Nephron (organoid): ENCODE data around the gene KRT20.
"Not testable (repeated sequence)": the region's sequence is repeated elsewhere in the genome, so short reads cannot be mapped to it uniquely, and the experiment has no call there.

ENCODE experiments used
- H3K27ac Mint-ChIP-seq, 3 experiments: 2 replicates each; pipeline ENCODE4 v1.8.0; 2020; ENCODE audit warnings: mixed read lengths in 3 of 3, mild to moderate bottlenecking in 2 of 3, moderate library complexity in 1 of 3
- H3K27me3 Mint-ChIP-seq: 2 replicates; pipeline ENCODE4 v1.8.0; 2021; ENCODE audit warnings: low read depth, mild to moderate bottlenecking, moderate library complexity, mixed read lengths
- H3K36me3 Mint-ChIP-seq: 2 replicates; pipeline ENCODE4 v1.8.0; 2020; ENCODE audit warnings: low read depth, mixed read lengths
- H3K4me1 Mint-ChIP-seq: 2 replicates; pipeline ENCODE4 v1.8.0; 2020; ENCODE audit warnings: mixed read lengths
- H3K4me3 Mint-ChIP-seq, 3 experiments: 2 replicates each; pipeline ENCODE4 v1.8.0; 2020; ENCODE audit warnings: mild to moderate bottlenecking in 3 of 3, mixed read lengths in 3 of 3, moderate library complexity in 2 of 3
- H3K9me3 Mint-ChIP-seq: 2 replicates; pipeline ENCODE4 v1.8.0; 2020; ENCODE audit warnings: mixed read lengths
- TF ChIP-seq, protein P1 (sequence below), 3 experiments: fragments of 200-600 bp; sonication (generic); IDR thresholded peaks; one replicate each; pipeline ENCODE4 v1.5.0; 2021; ENCODE audit warnings: antibody characterized with exemption in 3 of 3; ENCODE audit not compliant: unreplicated experiment in 3 of 3

The KRT20 gene

DNA sequence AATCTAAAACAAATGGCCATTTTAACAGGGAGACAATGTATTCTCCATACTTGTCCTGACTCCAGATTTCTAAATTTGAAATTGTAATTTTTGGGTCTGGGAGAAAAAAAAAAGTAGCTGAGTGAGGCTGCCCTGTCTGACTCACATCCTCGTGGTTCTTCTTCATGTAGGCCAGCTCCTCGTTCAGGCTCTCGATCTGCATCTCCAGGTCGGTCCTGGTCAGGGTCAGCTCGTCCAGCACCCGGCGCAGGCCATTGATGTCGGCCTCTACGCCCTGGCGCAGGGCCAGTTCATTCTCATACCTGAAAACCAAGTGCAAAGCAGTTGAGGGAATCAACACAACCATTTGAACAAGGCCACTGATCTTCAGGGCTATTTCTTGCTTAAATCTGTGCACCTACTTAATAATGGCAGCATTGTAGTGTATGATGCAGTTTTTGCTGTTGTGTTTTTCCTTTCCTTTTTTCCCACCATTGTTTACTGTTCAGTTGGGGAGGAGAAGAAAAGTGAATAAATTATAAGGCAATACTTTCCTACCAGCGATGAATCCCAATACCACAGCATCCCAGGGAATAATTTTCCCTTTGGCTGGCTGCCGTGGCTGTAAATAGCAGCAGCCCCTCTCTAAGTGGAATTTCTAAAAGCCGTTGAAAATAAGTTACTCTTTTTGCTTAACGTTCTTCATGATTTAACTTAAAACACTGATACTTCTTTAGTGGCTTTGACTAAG lies 20.2 kb downstream of the KRT20 start:
- H3K4me1 Mint-ChIP-seq, result peaks cover 2% of the 10 kb centered on the region
- H3K4me3 Mint-ChIP-seq, result no peak overlapping the region
- TF ChIP-seq, protein P1, sequence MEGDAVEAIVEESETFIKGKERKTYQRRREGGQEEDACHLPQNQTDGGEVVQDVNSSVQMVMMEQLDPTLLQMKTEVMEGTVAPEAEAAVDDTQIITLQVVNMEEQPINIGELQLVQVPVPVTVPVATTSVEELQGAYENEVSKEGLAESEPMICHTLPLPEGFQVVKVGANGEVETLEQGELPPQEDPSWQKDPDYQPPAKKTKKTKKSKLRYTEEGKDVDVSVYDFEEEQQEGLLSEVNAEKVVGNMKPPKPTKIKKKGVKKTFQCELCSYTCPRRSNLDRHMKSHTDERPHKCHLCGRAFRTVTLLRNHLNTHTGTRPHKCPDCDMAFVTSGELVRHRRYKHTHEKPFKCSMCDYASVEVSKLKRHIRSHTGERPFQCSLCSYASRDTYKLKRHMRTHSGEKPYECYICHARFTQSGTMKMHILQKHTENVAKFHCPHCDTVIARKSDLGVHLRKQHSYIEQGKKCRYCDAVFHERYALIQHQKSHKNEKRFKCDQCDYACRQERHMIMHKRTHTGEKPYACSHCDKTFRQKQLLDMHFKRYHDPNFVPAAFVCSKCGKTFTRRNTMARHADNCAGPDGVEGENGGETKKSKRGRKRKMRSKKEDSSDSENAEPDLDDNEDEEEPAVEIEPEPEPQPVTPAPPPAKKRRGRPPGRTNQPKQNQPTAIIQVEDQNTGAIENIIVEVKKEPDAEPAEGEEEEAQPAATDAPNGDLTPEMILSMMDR (IDR thresholded peaks at IDR 0.05; ENCODE audit: unreplicated experiment in 3 of 3), result no peak
- H3K36me3 Mint-ChIP-seq, result no peaks in the 10 kb centered on the region
- no peak overlapping the region for H3K27ac Mint-ChIP-seq
- no peaks in the 10 kb centered on the region for H3K27me3 Mint-ChIP-seq
- no peaks in the 10 kb centered on the region for H3K9me3 Mint-ChIP-seq

DNA sequence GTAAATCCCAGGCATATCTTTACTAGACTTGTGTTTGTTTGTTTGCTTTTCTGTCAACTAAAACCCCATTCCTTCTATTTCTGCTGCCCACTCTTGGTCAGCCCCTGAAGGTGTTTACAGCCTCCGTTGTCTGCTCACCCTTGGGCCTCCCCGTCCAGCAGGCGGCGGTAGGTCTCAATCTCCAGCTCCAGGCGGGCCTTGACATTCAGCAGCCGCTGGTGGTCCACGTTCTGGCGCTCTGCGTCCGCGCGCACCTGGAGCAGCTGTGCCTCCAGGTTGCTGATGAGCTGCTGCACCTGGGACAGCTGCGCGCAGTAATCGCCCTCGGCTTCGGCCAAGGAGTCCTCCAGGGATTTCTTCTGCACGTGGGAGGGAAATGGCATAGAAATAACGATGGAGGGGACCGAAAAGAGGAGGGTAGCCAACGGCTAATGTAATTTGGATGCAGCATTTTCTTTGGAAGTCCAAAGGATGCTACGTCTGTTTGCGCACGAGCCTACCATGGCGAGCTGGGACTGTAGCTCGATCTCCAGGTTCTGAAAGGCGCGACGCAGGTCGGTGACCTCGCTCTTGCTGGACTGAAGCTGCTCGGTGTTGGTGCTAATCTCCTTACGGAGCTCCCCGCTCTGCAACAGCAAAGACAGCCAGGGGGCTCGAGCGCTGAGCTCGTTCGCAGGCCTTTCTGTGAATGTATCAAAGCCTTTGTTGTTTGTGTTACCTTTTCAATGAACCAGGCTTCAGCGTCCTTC lies 21.9 kb downstream of the KRT20 start:
- Mint-ChIP-seq H3K4me1 (peaks cover 11% of the 10 kb centered on the region), H3K27ac (no peak overlapping the region), H3K36me3 (no peaks in the 10 kb centered on the region), H3K27me3 (no peaks in the 10 kb centered on the region), H3K4me3 (no peak overlapping the region), H3K9me3 (no peaks in the 10 kb centered on the region)
- TF ChIP-seq, protein P1 (IDR thresholded peaks at IDR 0.05; ENCODE audit: unreplicated experiment in 3 of 3), result peak in 1 of 3 experiments; percentile 11

- Mint-ChIP-seq H3K27me3 (no peaks in the 10 kb centered on the region), H3K9me3 (no peaks in the 10 kb centered on the region), H3K27ac (peak overlapping the region in 2 of 3 experiments; percentile 3 to 47), H3K4me1 (peaks cover 24% of the 10 kb centered on the region), H3K4me3 (no peak overlapping the region), H3K36me3 (no peaks in the 10 kb centered on the region)
- TF ChIP-seq, protein P1 (IDR thresholded peaks at IDR 0.05; ENCODE audit: unreplicated experiment in 3 of 3), result no peak
These were observed 25.5 kb downstream of the KRT20 start for GRCh38 chr17:40859536-40859935.

GRCh38 chr17:40858667-40859066 lies 26.4 kb downstream of the KRT20 start:
- H3K4me3 Mint-ChIP-seq, H3K27me3 Mint-ChIP-seq, H3K9me3 Mint-ChIP-seq, H3K36me3 Mint-ChIP-seq: not testable (repeated sequence)
- H3K4me1 Mint-ChIP-seq, result peaks cover 24% of the 10 kb centered on the region
- peak overlapping the region; percentile 47 to 91 (median 67) for H3K27ac Mint-ChIP-seq

DNA sequence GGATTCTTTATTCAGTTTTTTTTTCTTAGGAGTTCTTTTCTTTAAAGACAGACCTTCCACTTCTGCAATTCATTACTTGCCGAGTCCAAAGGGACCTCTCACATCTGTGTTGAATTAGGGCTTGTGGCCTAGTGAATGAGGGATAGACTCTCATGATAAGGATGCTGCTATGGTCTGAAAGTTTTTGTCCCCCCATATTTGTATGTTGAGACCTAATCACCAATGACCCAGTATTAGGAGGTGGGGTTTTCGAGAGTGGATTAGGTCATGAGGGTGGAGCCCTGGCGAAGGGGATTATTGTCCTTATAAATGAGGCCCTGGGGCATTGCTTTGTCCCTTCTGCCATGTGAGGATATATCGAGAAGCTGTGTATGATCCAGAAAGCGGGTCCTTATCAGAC lies 27.5 kb downstream of the KRT20 start:
- Mint-ChIP-seq H3K9me3 (no peaks in the 10 kb centered on the region), H3K4me1 (peaks cover 24% of the 10 kb centered on the region), H3K27me3 (no peaks in the 10 kb centered on the region), H3K36me3 (no peaks in the 10 kb centered on the region), H3K4me3 (no peak overlapping the region), H3K27ac (peak overlapping the region; percentile 37 to 90 (median 81))
- TF ChIP-seq, protein P1 (IDR thresholded peaks at IDR 0.05; ENCODE audit: unreplicated experiment in 3 of 3), result no peak

DNA sequence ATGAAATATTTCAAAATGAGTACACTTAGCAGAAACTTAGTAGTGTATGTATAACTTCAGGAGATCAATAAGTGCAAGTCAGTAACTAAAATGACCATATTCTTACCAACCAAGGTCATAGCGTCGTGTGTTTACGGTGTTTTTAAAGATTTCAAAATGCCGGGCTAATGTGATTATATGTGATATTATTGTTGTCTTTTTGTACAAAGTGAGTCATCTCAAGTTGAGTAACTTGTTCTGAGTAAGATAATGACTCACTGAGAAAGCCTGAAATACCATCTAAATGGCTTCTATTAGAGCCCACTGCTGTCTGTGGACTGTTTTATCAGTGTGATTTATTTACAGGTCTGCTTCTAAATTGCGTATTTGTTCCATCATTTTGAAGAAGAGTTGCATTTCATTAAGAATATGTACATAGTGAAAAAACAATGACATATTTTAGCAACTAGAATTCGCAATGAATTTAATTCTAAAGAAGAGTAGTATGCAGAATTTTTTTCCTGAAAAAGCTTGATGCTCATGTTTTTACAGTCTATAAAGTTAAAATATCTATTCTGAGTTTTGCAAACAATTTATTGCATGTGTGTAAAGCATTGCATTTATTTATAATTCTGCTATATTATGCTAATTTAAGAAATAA lies 30.7 kb downstream of the KRT20 start:
- H3K4me1 Mint-ChIP-seq, result peaks cover 18% of the 10 kb centered on the region
- H3K27ac Mint-ChIP-seq, result no peak overlapping the region
- H3K27me3 Mint-ChIP-seq, result no peaks in the 10 kb centered on the region
- no peaks in the 10 kb centered on the region for H3K9me3 Mint-ChIP-seq
- no peaks in the 10 kb centered on the region for H3K36me3 Mint-ChIP-seq
- TF ChIP-seq, protein P1 (IDR thresholded peaks at IDR 0.05; ENCODE audit: unreplicated experiment in 3 of 3), result no peak
- no peak overlapping the region for H3K4me3 Mint-ChIP-seq
